ENCODE measurements around the gene DLG2. TPM values are rescaled to one million over a fixed set of nuclear protein-coding genes. Genes with fewer than 3 reads are reported as not detected.

DLG2 gene
- total RNA-seq, 1 experiment from 2014 or later, result 17.5 TPM

- CTCF ChIA-PET, result interaction anchor here (1.7 kb wide), 1 partner anchor 85 kb away, joined by 7 read pairs; no protein-coding TSS in a partner anchor
- ATAC-seq (no peak), DNase-seq (ENCODE audit: low spot score) (no peak)
- TF ChIP-seq, protein P1, sequence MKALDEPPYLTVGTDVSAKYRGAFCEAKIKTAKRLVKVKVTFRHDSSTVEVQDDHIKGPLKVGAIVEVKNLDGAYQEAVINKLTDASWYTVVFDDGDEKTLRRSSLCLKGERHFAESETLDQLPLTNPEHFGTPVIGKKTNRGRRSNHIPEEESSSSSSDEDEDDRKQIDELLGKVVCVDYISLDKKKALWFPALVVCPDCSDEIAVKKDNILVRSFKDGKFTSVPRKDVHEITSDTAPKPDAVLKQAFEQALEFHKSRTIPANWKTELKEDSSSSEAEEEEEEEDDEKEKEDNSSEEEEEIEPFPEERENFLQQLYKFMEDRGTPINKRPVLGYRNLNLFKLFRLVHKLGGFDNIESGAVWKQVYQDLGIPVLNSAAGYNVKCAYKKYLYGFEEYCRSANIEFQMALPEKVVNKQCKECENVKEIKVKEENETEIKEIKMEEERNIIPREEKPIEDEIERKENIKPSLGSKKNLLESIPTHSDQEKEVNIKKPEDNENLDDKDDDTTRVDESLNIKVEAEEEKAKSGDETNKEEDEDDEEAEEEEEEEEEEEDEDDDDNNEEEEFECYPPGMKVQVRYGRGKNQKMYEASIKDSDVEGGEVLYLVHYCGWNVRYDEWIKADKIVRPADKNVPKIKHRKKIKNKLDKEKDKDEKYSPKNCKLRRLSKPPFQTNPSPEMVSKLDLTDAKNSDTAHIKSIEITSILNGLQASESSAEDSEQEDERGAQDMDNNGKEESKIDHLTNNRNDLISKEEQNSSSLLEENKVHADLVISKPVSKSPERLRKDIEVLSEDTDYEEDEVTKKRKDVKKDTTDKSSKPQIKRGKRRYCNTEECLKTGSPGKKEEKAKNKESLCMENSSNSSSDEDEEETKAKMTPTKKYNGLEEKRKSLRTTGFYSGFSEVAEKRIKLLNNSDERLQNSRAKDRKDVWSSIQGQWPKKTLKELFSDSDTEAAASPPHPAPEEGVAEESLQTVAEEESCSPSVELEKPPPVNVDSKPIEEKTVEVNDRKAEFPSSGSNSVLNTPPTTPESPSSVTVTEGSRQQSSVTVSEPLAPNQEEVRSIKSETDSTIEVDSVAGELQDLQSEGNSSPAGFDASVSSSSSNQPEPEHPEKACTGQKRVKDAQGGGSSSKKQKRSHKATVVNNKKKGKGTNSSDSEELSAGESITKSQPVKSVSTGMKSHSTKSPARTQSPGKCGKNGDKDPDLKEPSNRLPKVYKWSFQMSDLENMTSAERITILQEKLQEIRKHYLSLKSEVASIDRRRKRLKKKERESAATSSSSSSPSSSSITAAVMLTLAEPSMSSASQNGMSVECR (CRISPR knock-in tag; IDR thresholded peaks at IDR 0.05; ENCODE audit: borderline replicate concordance), result no peak
- TF ChIP-seq SMAD3 (CRISPR knock-in tag; IDR thresholded peaks at IDR 0.05; ENCODE audit: borderline replicate concordance) (no peak), ATF1 (CRISPR knock-in tag; IDR thresholded peaks at IDR 0.05) (no peak), PREB (CRISPR knock-in tag; IDR thresholded peaks at IDR 0.05; ENCODE audit: borderline replicate concordance) (no peak), ZNF416 (CRISPR knock-in tag; IDR thresholded peaks at IDR 0.05) (no peak), NR1H2 (CRISPR knock-in tag; IDR thresholded peaks at IDR 0.05) (no peak), MXD4 (CRISPR knock-in tag; IDR thresholded peaks at IDR 0.05; ENCODE audit: borderline replicate concordance) (no peak), SMAD4 (CRISPR knock-in tag; IDR thresholded peaks at IDR 0.05) (no peak)
- TF ChIP-seq, protein P2, sequence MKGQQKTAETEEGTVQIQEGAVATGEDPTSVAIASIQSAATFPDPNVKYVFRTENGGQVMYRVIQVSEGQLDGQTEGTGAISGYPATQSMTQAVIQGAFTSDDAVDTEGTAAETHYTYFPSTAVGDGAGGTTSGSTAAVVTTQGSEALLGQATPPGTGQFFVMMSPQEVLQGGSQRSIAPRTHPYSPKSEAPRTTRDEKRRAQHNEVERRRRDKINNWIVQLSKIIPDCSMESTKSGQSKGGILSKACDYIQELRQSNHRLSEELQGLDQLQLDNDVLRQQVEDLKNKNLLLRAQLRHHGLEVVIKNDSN (CRISPR knock-in tag; IDR thresholded peaks at IDR 0.05), result no peak
- TF ChIP-seq, protein P3, sequence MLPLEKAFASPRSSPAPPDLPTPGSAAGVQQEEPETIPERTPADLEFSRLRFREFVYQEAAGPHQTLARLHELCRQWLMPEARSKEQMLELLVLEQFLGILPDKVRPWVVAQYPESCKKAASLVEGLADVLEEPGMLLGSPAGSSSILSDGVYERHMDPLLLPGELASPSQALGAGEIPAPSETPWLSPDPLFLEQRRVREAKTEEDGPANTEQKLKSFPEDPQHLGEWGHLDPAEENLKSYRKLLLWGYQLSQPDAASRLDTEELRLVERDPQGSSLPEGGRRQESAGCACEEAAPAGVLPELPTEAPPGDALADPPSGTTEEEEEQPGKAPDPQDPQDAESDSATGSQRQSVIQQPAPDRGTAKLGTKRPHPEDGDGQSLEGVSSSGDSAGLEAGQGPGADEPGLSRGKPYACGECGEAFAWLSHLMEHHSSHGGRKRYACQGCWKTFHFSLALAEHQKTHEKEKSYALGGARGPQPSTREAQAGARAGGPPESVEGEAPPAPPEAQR (CRISPR knock-in tag; IDR thresholded peaks at IDR 0.05), result no peak
- Mint-ChIP-seq H3K4me1 (peaks cover 3% of the 10 kb centered on the region; the same call in 1 of the 2 replicates), H3K9me3 (no peaks in the 10 kb centered on the region), H3K27me3 (ENCODE audit: low read depth) (no peaks in the 10 kb centered on the region), H3K4me3 (no peak overlapping the region), H3K36me3 (no peaks in the 10 kb centered on the region), H3K27ac (no peak overlapping the region)
- POLR2A ChIA-PET, result no interaction called here
These were observed 1705.5 kb downstream of the DLG2 start for GRCh38 chr11:83921447-83922192.

- ChIA-PET CTCF (no interaction called here), POLR2A (no interaction called here)
- DNase-seq (ENCODE audit: low spot score) (no peak), ATAC-seq (no peak)
- H3K27me3 Mint-ChIP-seq (ENCODE audit: low read depth), result no peaks in the 10 kb centered on the region
- no peak overlapping the region for H3K4me3 Mint-ChIP-seq
- H3K36me3 Mint-ChIP-seq, result no peaks in the 10 kb centered on the region
- no peaks in the 10 kb centered on the region for H3K9me3 Mint-ChIP-seq
- TF ChIP-seq SMAD4 (CRISPR knock-in tag; IDR thresholded peaks at IDR 0.05) (no peak), NFE2L1 (CRISPR knock-in tag; IDR thresholded peaks at IDR 0.05) (no peak), ZNF232 (CRISPR knock-in tag; IDR thresholded peaks at IDR 0.05) (no peak), SMAD3 (CRISPR knock-in tag; IDR thresholded peaks at IDR 0.05; ENCODE audit: borderline replicate concordance) (no peak), SP1 (CRISPR knock-in tag; conservative IDR thresholded peaks at IDR 0.05) (no peak), CREB1 (CRISPR knock-in tag; IDR thresholded peaks at IDR 0.05) (no peak), RELA (CRISPR knock-in tag; IDR thresholded peaks at IDR 0.05; ENCODE audit: borderline replicate concordance) (no peak), SOX15 (CRISPR knock-in tag; IDR thresholded peaks at IDR 0.05) (no peak), ATF1 (CRISPR knock-in tag; IDR thresholded peaks at IDR 0.05) (no peak), MYBL2 (CRISPR knock-in tag; IDR thresholded peaks at IDR 0.05) (no peak), ZNF121 (CRISPR knock-in tag; IDR thresholded peaks at IDR 0.05) (no peak), GTF2I (CRISPR knock-in tag; conservative IDR thresholded peaks at IDR 0.05) (no peak), OVOL2 (CRISPR knock-in tag; IDR thresholded peaks at IDR 0.05; ENCODE audit: borderline replicate concordance) (no peak), FOXJ3 (CRISPR knock-in tag; IDR thresholded peaks at IDR 0.05; ENCODE audit: borderline replicate concordance) (no peak)
- TF ChIP-seq, protein P4, sequence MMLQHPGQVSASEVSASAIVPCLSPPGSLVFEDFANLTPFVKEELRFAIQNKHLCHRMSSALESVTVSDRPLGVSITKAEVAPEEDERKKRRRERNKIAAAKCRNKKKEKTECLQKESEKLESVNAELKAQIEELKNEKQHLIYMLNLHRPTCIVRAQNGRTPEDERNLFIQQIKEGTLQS (CRISPR knock-in tag; conservative IDR thresholded peaks at IDR 0.05), result no peak
- peaks cover 3% of the 10 kb centered on the region; the same call in 1 of the 2 replicates for H3K4me1 Mint-ChIP-seq
- no peak overlapping the region for H3K27ac Mint-ChIP-seq
These were observed 1708.7 kb downstream of the DLG2 start for GRCh38 chr11:83918476-83918875.

Data from WTC11 (cell line).